Parathyroid adenoma (tissue), 2 donors: ENCODE results near the gene CUZD1.

Experiments
- H2AFZ ChIP-seq: fragments of 300-600 bp; sonication (generic); one replicate; pipeline ENCODE4 v1.7.0; 2017; ENCODE audit warnings: antibody characterized with exemption, mild to moderate bottlenecking
- H3K27ac ChIP-seq: fragments of 300-600 bp; sonication (generic); one replicate; pipeline ENCODE4 v1.7.0; 2017
- H3K27me3 ChIP-seq: fragments of 300-600 bp; sonication (generic); one replicate; pipeline ENCODE4 v1.7.0; 2017; ENCODE audit warnings: low read length; ENCODE audit not compliant: control insufficient read depth, insufficient read depth
- H3K36me3 ChIP-seq: fragments of 300-600 bp; sonication (generic); one replicate; pipeline ENCODE4 v1.7.0; 2017; ENCODE audit warnings: low read length; ENCODE audit not compliant: control insufficient read depth, insufficient read depth
- H3K4me1 ChIP-seq: fragments of 300-600 bp; sonication (generic); one replicate; pipeline ENCODE4 v1.7.0; 2017; ENCODE audit warnings: control low read depth
- H3K4me2 ChIP-seq: fragments of 300-600 bp; sonication (generic); one replicate; pipeline ENCODE4 v1.7.0; 2017; ENCODE audit warnings: low read length
- H3K4me3 ChIP-seq: fragments of 300-600 bp; sonication (generic); one replicate; pipeline ENCODE4 v1.7.0; 2017; ENCODE audit warnings: low read depth, low read length
- H3K79me2 ChIP-seq: fragments of 300-600 bp; sonication (generic); one replicate; pipeline ENCODE4 v1.7.0; 2017; ENCODE audit warnings: control low read depth
- H3K9ac ChIP-seq: fragments of 300-600 bp; sonication (generic); one replicate; pipeline ENCODE4 v1.7.0; 2017; ENCODE audit warnings: mild to moderate bottlenecking
- H3K9me3 ChIP-seq: fragments of 300-600 bp; sonication (generic); one replicate; pipeline ENCODE4 v1.7.0; 2017; ENCODE audit warnings: low read length; ENCODE audit not compliant: control insufficient read depth
- CTCF ChIP-seq: fragments of 300-600 bp; sonication (generic); IDR thresholded peaks from one replicate; pipeline ENCODE4 v1.7.0; 2017; ENCODE audit warnings: antibody characterized with exemption, mild to moderate bottlenecking
- donor health status: primary hyperparathyroidism.

Gene CUZD1

DNA sequence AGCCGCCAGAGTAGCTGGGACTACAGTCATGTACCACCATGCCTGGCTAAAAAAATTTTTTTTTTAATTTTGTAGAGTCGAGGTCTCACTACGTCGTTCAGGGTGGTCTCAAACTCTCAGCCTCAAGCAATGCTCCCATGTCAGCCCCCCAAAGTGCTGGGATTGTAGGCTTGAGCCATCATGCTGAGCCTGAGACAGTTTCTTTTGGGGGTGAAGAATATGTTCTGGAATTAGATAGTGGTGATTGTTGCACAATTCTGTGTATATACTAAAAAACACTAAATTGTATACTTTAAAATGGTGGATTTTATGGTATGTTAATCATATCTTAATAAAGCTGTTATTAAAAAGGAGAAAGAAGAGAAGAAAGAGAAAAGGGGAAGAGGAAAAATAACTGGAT, 1.5 kb downstream of the CUZD1 start:
- Histone ChIP-seq H3K27ac (no peak overlapping the region), H3K27me3 (no peaks in the 10 kb centered on the region), H3K4me3 (no peak overlapping the region), H3K9me3 (no peaks in the 10 kb centered on the region), H2AFZ (no peak overlapping the region), H3K79me2 (no peaks in the 10 kb centered on the region), H3K4me2 (no peak overlapping the region), H3K4me1 (no peaks in the 10 kb centered on the region), H3K9ac (no peak overlapping the region), H3K36me3 (no peaks in the 10 kb centered on the region)
- no peak for TF ChIP-seq CTCF

- no peak for TF ChIP-seq CTCF
- Histone ChIP-seq H3K36me3 (no peaks in the 10 kb centered on the region), H3K9me3 (no peaks in the 10 kb centered on the region)
Observed at GRCh38 chr10:122841569-122841968, 4.1 kb downstream of the CUZD1 start.

DNA sequence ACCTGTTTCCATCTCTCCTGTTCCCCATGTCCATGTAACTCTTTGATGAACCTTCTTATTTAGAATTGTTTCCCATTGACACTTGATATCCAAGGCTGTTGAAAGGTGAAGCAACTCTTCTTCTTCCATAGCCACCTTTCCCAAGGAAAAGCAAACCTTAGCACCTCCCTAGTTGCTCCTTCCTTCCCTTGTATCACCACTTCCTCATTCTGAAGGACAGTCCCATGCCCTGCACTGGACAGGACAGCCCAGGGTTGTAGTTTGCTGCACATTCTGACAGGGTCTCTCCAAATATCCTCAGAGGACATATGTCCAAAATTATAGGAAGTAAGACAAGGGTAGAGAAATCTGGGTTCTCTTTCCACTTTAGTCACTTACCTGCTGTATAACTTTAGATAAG, 6.2 kb downstream of the CUZD1 start:
- Histone ChIP-seq H3K4me1 (no peaks in the 10 kb centered on the region), H3K4me3 (no peak overlapping the region), H3K27ac (no peak overlapping the region), H3K9ac (no peak overlapping the region), H3K9me3 (no peaks in the 10 kb centered on the region), H3K4me2 (no peak overlapping the region), H3K27me3 (no peaks in the 10 kb centered on the region), H2AFZ (no peak overlapping the region), H3K79me2 (no peaks in the 10 kb centered on the region), H3K36me3 (no peaks in the 10 kb centered on the region)
- no peak for TF ChIP-seq CTCF

More at GRCh38 chr10:122841569-122841968, 4.1 kb downstream of the CUZD1 start:
- Histone ChIP-seq H3K4me3 (no peak overlapping the region), H2AFZ (no peak overlapping the region), H3K4me1 (no peaks in the 10 kb centered on the region), H3K27me3 (no peaks in the 10 kb centered on the region), H3K79me2 (no peaks in the 10 kb centered on the region), H3K4me2 (no peak overlapping the region), H3K9ac (no peak overlapping the region), H3K27ac (no peak overlapping the region)

DNA sequence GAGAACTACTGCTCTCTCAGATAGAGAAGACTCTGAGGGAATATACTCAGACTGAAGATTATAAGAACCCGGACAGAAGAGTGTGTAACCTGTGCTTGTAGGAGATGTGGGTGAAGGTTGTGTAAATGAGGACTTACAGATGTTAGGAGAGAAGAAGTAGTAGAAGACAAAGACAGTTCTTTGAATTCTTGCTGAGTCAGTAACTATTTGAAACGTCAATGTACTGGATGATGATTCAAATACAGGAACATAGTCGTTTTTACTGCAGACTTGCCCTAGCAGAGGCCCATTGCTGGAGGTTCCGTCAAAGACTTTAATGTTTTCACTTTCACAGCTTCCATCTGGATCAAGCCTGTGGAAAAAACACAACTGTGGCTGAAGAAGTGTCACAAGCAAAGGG, 6.8 kb downstream of the CUZD1 start:
- Histone ChIP-seq H3K9me3 (no peaks in the 10 kb centered on the region), H3K27me3 (no peaks in the 10 kb centered on the region), H3K36me3 (no peaks in the 10 kb centered on the region), H3K4me1 (no peaks in the 10 kb centered on the region), H3K79me2 (no peaks in the 10 kb centered on the region), H3K4me2 (no peak overlapping the region), H3K27ac (no peak overlapping the region), H2AFZ (no peak overlapping the region), H3K4me3 (no peak overlapping the region), H3K9ac (no peak overlapping the region)
- TF ChIP-seq CTCF, result no peak

DNA sequence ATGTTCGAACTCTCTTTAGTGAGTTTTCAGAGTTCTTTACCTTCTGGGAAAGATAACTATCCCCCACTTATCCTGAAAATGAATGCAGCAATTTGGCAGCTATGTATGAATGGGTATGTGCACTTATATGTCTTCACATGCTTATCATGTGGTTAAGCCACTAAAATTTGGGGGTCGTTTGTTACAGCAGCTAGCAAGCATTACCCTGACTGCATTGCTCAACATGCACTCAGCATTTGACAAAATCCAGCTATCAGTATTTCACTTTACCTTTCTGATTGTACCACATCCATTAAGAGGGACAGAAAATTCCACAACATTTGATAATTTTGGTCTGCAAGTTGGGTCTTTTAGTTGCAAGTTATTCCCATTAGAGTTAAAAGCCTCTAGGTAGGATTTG, 9.7 kb downstream of the CUZD1 start:
- H3K36me3 ChIP-seq, result no peaks in the 10 kb centered on the region
- no peak for TF ChIP-seq CTCF
- H3K27ac ChIP-seq, result no peak overlapping the region
- no peaks in the 10 kb centered on the region for H3K4me1 ChIP-seq
- no peaks in the 10 kb centered on the region for H3K9me3 ChIP-seq
- no peak overlapping the region for H3K4me2 ChIP-seq
- no peaks in the 10 kb centered on the region for H3K79me2 ChIP-seq
- no peak overlapping the region for H3K9ac ChIP-seq
- no peaks in the 10 kb centered on the region for H3K27me3 ChIP-seq
- H2AFZ ChIP-seq, result no peak overlapping the region
- H3K4me3 ChIP-seq, result no peak overlapping the region
